Dermis microvascular lymphatic vessel endothelial cell (primary cell): ENCODE results near the gene KRT14. TPM values are rescaled to one million over a fixed set of nuclear protein-coding genes. Genes with fewer than 3 reads are reported as not detected.

ENCODE experiments used
- total RNA-seq: library from RNA; depleted of rRNA; stranded (reverse); fragments of >200 nt; gene quantifications from 2 replicates; pipeline ENCODE4 v1.2.1, GENCODE V29; 2014

Gene KRT14
- total RNA-seq, 1 donor from 2014 or later: not detected

Other genes with a start within 250 kb of the KRT14 start
- not detected in 2 replicates for gene KRT33A, start 236.1 kb downstream of the KRT14 start, total RNA-seq
- gene KRT33B, start 217.1 kb downstream of the KRT14 start, total RNA-seq: not detected in 2 replicates
- under 0.01 TPM in 1 of 2 replicates, not detected in the other for gene KRT34, start 204.6 kb downstream of the KRT14 start, total RNA-seq
- gene KRT31, start 189.3 kb downstream of the KRT14 start, total RNA-seq: not detected in 2 replicates
- not detected in 2 replicates for gene KRT37, start 162.3 kb downstream of the KRT14 start, total RNA-seq
- gene KRT38, start 145.9 kb downstream of the KRT14 start, total RNA-seq: not detected in 2 replicates
- gene KRT32, start 119.5 kb downstream of the KRT14 start, total RNA-seq: not detected in 2 replicates
- gene KRT35, start 105.7 kb downstream of the KRT14 start, total RNA-seq: not detected in 2 replicates
- gene KRT36, start 97.0 kb downstream of the KRT14 start, total RNA-seq: 0.38 TPM in 1 of 2 replicates, not detected in the other
- not detected in 2 replicates for gene KRT13, start 81.3 kb downstream of the KRT14 start, total RNA-seq
- gene KRT15, start 68.0 kb downstream of the KRT14 start, total RNA-seq: 0.13 and 1.2 TPM in 2 replicates
- gene KRT19, start 58.6 kb downstream of the KRT14 start, total RNA-seq: 4.2 and 11.3 TPM in 2 replicates
- not detected in 2 replicates for gene KRT9, start 14.8 kb downstream of the KRT14 start, total RNA-seq
- gene KRT16, start 25.9 kb upstream of the KRT14 start, total RNA-seq: not detected in 2 replicates
- 0.25 and 0.39 TPM in 2 replicates for gene KRT17, start 37.7 kb upstream of the KRT14 start, total RNA-seq
- 43.6 and 66.6 TPM in 2 replicates for gene EIF1, start 102.0 kb upstream of the KRT14 start, total RNA-seq
- not detected in 2 replicates for gene GAST, start 125.4 kb upstream of the KRT14 start, total RNA-seq
- 0.13 and 0.25 TPM in 2 replicates for gene HAP1, start 147.7 kb upstream of the KRT14 start, total RNA-seq
- gene JUP, start 199.8 kb upstream of the KRT14 start, total RNA-seq: 207 and 483 TPM in 2 replicates
- gene P3H4, start 225.1 kb upstream of the KRT14 start, total RNA-seq: 36.5 and 67.6 TPM in 2 replicates
- 105 and 159 TPM in 2 replicates for gene FKBP10, start 226.1 kb upstream of the KRT14 start, total RNA-seq
- 57.8 and 63.1 TPM in 2 replicates for gene NT5C3B, start 249.3 kb upstream of the KRT14 start, total RNA-seq